GM21447 (cell line): ENCODE results near the gene CCDC14.
A peak's percentile ranks its signal among the peaks of the same experiment; 100 is the strongest.
"Not testable (repeated sequence)": the region's sequence is repeated elsewhere in the genome, so short reads cannot be mapped to it uniquely, and the experiment has no call there.

Experiments
- ATAC-seq: cut with Tn5 transposase; IDR thresholded peaks from one replicate; pipeline ENCODE4 v1.9.1; 2021; ENCODE audit not compliant: unreplicated experiment

CCDC14 gene

DNA sequence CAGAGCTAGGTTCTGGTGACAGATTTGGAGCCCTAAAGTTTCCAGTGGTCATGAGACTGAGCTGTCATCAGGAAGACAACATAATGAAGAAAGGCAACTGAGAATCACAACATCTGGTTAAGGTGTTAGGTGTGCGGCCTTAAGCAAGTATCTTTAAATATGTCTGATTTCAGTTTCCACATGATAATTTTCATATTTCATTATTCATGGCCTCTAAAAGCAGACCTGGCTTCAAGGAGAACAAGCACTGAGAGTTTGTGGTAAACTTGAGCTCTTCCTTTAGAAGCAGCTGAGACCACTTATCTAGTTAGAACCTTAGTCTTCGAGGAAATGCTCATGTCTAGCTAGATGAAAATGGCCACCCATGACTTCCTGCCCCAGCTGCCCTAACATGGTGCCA lies 51.2 kb downstream of the CCDC14 start:
- ATAC-seq = peak; percentile 69

DNA sequence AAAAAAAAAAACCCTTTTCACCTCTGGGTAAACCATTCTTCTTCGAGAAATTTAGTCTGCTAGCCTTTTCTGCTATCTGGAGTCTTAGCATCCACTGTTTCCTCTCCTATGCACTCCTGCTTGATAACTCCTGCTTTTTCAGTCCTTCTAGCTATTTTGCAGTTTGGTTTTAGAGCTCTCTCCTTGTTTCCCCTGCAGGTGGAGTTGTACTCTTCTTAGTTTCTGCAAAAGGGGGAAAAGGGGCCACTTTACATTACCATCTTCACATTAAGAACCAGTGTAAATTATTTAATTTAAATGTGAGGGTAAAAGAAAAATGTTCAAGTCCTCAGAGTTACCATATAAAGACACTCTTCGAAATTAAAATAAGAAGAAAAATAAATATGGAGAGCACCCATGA lies 53.3 kb downstream of the CCDC14 start:
- no peak for ATAC-seq

DNA sequence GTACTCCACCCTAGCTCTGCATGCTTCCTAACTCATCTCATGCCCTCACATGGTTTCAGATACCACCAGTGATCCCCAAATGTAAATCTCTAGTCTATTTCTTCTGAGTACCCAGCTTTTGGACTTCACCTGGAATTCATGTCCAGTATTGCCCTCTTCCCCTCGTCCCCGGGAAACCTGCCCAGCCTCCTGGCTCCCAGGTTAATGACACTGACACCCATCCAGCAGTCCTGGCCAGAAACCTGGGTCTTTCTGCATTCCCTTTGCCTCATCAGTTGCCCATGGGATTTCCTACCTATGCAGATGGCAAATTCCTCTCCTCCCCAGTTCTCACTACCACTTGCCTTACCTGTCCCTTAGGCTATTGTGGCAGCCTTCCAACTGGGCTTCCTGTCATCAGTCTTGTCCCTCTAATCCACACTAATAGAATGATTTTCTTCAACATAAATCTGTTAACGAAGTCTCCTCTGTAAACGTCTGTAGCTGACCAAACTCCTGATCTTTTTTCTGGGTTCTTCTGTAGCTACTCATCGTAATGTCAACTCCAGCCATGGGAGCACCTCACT lies 61.6 kb downstream of the CCDC14 start:
- ATAC-seq = no peak

DNA sequence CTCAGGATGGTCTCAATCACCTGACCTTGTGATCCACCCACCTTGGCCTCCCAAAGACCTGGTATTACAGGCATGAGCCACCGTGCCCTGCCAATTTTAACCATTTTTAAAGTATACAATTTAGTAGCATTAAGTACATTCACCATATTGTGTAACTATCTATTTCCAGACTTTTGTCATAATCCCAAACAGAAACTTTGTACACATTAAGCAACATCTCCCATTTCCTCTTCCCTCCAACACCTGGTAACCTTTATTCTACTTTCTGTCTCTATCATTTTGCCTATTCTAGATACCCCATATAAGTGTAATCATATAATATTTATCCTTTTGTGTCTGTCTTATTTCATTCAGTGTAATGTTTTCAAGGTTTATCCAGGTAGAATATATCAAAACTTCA lies 68.0 kb downstream of the CCDC14 start:
- ATAC-seq = no peak

DNA sequence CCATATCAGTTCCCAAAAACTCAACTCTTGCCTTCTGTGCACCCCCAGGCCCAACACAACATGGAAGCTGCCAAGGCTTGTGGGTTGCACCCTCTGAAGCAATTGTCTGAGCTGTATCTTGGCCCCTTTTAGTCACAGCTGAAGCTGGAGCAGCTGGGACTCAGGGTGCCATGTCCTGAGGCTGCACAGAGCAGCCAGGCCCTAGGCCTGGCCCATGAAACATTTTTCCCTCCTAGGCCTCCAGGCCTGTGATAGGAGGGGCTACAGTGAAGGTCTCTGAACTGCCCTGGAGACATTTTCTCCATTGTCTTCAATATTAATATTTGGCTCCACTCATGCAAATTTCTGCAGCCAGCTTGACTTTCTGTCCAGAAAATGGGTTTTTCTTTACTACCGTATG lies 68.8 kb downstream of the CCDC14 start:
- no peak for ATAC-seq

DNA sequence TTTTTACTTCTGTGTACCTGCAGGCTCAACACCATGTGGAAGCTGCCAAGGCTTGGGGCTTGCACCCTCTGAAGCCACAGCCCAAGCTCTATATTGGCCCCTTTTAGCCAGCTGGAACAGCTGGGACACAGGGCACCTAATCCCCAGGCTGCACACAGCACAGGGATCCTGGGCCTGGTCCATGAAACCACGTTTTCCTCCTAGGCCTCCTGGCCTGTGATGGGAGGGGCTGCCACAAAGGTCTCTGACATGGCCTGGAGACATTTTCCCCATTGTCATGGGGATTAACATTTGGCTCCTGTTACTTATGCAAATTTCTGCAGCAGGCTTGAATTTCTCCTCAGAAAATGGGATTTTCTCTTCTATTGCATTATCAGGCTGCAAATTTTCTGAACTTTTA lies 70.0 kb downstream of the CCDC14 start:
- ATAC-seq = not testable (repeated sequence)

DNA sequence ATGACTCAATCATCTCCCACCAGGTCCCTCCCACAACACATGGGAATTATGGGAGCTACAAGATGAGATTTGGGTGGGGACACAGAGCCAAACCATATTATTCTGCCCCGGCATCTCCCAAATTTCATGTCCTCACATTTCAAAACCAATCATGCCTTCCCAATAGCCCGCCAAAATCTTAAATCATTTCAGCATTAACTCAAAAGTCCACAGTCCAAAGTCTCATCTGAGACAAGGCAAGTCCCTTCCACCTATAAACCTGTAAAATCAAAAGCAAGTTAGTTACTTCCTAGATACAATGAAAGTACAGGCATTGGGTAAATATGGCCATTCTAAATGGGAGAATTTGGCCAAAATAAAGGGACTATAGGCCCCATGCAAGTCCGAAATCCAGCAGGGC lies 70.9 kb downstream of the CCDC14 start:
- not testable (repeated sequence) for ATAC-seq

DNA sequence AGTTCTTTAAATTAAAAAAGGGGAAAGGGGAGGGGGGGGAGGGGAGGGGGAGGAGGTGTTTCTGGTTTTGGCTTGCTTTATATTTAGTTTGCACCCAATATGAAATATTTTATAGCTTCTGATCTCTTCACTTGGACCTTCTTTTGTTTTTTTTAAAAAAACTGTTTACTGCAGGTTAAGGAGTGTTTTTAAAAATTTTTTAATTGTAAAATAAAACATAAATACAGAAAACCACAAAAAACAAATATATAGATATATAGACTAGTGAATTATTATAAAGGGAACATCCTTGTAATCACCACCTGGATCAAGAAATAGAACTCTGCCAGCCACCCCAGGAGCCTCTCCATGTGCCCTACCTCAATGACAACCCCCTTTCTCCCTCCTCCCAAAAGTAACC lies 76.0 kb downstream of the CCDC14 start:
- no peak for ATAC-seq

DNA sequence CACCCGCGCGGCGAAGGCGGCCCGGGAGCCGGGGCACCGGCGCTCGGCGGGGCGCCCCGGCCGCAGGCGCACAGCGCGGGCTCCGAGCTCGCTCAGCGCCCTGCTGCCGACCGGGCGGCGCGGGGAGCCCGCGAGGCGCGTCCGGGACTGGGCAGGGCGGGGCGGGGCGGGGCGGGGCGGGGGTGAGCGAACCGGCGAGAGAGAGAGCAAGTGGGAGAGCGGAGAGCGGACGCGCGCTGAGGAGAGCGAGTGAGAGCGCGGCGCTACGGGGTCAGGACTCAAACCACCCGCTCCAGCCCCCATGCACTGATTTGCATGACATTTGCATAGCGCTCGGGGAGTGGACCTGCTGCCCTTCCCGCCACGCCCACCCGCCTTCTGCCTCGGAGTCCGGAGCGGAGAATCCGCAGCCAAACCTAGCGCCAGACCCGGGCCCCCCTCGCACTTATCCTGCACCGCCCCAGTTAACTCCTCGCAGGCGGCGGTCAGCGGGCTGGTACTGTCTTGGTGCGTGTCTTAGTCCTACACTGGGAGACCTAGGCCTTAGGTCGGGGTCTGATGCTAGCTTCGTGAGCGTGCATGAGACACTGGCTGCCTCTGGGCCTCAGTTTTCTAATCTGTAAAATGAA lies 76.7 kb downstream of the CCDC14 start, which contains the start of gene MYLK:
TSS of gene MYLK (minus strand) at position 130 of the 629 bp plus-strand sequence. CDS start 90,491 bp downstream, outside the sequence.
- ATAC-seq = peak; percentile 92

DNA sequence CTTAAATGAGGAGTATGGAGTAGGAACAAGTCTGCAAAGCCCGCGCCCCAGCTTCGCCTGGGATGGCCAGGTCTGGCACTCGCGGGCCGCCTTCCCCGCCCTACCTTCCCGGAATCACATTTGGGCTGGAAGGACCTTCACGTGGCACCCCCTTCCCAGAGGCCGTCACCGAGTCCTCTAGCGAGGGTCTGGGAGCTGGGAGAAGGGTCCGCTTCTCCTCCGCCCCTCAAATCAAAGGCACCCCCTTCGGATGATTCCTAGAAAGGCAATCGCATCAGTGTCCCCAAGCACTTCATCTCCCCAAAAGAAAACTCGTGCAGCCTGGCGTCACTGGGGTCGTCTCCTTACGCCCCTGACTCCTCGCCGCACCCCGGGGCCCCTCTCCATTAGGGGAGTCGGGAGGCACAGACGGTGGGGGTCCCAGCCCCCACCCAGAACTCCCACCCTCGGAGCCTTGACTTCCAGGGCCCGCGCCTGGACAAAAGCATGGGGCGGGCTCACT lies 77.3 kb downstream of the CCDC14 start:
- ATAC-seq = no peak

DNA sequence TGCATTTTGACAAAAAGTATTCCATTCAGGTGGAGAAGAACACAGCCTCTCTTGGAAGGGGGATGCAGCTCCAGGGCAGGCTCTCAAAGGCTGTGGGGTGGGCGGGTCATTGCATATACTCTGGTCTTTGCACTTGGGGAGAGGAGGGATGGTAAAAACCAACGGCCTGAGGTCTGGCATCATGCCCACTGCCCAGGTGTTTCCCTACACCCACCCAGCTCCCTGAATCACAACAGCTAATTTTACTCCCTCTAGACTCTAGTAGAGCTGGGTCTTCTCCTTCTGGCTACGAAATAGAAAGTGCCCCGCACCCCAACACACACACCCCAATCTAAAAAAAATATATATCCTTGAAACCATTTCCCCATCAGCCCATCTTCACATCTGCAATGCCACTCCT lies 77.9 kb downstream of the CCDC14 start:
- ATAC-seq = no peak

DNA sequence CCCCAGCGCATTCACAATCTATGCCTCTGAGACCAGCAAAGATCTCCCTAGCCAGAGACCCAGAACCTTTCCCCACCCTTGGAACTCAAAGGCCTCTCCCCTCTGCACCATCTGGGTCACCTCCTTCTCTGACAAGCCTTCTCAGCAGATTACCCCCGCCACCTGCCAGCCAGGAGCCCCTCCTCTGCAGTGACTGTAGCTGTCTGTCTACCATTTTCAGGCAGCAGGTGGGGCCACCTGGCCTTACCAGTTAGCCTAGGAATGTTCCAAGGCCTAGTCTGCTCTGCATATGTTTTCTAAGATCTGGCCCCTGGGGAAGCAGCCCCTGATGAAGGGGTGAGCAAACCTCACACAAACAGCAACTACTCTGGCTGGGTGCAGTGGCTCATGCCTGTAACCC lies 79.3 kb downstream of the CCDC14 start:
- ATAC-seq = no peak

DNA sequence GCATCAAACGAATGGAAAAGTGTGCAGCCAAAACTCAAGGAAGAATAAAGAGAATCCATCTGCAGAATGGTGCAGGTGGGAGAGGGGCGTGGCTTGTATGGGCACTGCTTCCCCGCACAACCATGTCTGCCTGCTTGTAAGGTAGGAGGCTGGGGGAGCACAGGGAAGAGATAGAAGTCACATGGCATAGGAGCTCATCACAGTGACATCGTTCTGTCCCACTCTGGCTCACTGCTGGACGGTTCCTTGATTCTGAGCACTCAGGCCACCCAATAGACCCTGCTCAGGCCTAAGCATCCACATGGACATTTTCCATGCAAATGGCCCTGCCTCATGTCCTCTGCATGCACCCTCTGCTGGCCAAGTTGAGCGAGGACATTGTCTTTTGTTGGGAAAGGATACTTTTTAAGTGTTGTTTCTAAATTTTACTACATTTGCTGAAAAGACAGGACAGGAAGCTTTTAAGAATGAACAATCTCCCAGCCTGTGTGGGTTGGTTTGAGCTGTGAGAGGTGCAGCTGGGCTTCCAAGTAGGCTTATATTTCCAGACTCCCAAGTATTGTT lies 79.9 kb downstream of the CCDC14 start:
- no peak for ATAC-seq

DNA sequence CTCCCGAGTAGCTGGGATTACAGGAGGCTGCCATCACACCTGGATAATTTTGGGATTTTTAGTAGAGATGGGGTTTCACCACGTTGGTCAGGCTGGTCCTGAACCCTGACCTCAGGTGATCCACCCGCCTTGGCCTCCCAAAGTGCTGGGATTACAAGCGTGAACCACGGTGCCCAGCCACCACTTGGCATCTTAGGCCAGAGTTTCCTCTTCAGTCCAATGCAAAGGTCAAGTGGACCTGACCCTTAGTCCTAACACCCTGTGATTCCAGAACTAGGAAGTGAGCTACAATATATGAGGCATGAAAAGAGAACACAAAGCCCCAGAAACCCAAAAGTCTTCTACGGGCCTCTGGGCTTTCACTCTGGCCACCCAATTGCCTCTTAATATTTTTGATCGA lies 82.2 kb downstream of the CCDC14 start:
- ATAC-seq = no peak

DNA sequence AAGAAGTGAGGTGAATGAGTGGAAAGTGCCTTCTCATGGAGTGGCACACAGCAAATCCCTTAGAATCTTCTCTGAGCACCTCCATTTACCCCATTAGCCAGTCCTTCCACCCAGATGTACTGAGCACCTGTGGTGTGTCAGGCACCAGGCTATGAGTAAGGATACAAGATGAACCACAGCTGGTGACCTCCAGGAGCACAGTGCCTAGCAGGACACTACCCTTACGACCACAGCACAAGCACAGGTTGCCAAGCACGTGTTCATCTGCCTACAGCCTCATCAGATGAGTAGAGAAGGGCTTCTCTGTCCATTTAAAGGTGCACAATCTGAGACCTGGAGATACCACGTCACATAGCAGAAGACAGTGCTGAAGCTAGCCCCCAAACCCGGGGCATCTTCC lies 83.1 kb downstream of the CCDC14 start:
- ATAC-seq = no peak

DNA sequence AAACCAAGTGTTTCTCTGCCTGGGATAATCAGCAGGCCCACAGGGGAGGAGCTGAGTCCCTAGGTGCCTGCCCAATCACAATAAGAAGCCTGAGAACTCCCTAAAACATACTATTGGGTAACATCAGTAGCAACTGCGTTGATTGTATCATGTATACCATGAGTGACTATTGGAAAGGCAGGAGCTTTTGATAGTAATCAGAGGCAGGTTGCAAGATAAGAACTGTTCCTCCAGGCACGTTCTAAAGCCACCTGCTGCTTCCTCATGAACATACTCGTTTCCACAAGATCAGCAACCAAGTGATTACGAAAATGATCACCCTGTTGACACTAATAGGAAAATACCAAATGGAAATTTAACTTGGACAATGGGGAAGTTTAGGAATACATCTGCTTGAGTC lies 83.6 kb downstream of the CCDC14 start:
- no peak for ATAC-seq

DNA sequence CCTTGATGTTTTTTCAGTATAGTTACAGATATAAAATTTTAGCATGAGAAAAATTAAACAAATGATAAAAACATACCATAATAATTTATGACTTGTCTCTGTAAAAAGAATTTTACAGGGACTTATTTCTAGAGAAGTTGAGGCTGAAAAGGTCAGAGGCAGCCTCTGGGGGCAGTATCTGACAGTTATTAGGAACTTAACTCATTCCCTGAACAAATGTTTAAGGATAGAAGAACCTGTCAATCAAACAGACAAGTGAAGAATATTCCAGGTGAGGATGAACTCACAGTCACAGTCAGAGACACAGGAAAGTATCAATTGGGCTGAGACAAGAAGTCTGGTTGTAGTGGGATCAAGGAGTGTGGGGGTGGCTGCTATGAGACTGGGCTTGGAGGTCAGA lies 84.2 kb downstream of the CCDC14 start:
- no peak for ATAC-seq

DNA sequence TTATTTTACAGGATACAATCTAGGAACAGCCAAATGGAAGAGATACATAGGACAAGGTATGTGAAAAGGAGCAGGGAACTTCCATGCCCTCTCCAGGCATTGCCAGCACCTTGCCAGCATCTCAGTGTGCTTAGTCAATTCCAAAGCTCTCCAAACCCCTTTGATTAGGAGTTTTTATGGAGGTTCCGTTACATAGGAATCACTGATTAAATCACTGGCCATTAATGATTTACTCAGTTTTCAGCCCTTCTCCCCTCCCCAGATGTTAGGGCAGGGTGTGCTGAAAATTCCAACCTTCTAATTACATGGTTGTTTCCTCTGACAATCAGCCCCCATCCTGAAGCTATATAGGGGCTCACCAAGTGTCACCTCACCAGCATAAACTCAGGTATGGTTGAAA lies 88.4 kb downstream of the CCDC14 start:
- no peak for ATAC-seq

DNA sequence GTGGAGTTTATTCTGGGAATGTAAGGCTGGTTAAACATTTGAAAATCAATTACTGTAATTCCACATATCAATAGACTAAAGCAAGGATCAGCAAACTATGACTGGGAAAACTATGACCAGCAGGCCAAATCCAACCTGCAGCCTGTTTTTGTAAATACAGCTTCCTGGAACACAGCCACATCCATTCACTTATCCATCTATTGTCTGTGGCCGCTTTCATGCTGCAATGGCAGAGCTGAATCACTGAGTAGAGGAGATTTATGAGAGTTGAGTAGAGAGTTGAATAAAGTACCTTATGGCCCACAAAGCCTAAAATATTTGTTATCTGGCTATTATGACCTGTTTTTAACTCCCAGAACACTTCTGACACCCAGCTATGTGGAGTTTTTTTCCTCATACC lies 89.1 kb downstream of the CCDC14 start:
- ATAC-seq = no peak

DNA sequence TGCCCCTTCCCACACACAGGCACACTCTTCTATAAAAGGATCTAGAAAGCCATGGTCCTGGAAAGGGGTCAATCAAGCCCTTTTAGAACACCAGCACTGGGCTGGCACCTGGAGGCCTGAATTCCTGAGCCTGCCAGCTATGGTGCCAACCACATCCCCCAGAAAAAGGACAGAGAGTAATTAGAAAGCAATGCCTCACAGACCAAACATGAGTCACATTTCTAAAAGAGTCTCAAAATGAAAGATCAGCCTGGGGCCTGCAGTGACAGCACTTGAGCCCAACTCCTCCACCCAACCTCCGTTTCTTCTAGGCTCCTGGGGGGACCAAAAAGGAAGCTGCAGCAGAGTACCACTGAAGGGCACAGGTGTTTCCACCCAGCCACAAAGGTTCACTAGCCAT lies 91.0 kb downstream of the CCDC14 start:
- no peak for ATAC-seq

DNA sequence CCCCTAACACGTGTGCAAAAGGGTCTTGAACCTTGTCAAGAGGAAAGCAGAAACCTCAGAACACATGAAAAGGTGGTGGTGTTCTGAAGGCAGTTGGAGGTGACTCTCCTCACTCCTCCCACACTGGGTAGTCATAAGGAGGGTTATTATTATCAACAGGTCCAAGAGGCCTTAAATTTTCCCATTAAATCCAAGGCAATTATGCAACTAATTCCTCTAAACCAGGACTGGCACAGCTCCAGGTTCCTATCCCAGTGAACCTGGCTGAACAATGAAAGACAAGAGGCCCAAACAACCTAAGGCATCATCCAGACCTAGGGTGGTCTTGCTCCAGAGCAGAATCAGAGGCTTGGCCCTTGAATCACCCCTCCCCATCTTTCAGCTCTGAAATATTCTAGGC lies 91.9 kb downstream of the CCDC14 start:
- no peak for ATAC-seq

DNA sequence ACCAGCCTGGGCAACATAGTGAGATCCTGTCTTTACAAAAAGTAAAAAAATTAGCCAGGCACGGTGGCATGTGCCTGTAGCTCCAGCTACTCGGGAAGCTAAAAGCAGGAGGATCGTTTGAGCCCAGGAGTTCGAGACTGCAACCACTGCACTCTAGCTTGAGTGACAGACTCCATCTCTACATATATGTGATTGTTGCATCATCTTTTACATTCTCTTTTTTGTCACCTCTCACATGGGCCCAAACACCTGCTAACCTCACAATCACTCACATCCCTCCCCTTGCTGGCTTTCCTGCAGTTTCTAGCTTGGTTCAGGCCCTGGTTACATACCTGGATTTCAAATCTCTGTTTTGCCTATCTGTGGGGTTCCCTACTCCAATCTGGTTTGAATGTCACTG lies 96.3 kb downstream of the CCDC14 start:
- no peak for ATAC-seq
